G401 (cell line): ENCODE measurements around the gene FSTL3. TPM values are rescaled to one million over a fixed set of nuclear protein-coding genes. Genes with fewer than 3 reads are reported as not detected.

Experiments
- DNase-seq: peaks from one replicate; pipeline ENCODE4 v3.0.0-alpha.2; 2015; ENCODE audit warnings: low spot score
- in situ Hi-C: cut with HindIII; loops from 2 replicates; pipeline ENCODE4 v1.10.0; 2016; ENCODE audit warnings: low sequenced_read_pairs, mixed read lengths
- total RNA-seq: library from RNA; depleted of rRNA; stranded (reverse); fragments of >200 nt; shearing (Covaris generic); gene quantifications from 2 replicates; pipeline ENCODE4 v1.2.3, GENCODE V29; 2014

FSTL3 gene
- total RNA-seq, 1 experiment from 2014 or later: 26.0 TPM

- in situ Hi-C loops: no loop called here
- DNase-seq: no peak
Observed at GRCh38 chr19:644363-644762, 31.8 kb upstream of the FSTL3 start.

DNA sequence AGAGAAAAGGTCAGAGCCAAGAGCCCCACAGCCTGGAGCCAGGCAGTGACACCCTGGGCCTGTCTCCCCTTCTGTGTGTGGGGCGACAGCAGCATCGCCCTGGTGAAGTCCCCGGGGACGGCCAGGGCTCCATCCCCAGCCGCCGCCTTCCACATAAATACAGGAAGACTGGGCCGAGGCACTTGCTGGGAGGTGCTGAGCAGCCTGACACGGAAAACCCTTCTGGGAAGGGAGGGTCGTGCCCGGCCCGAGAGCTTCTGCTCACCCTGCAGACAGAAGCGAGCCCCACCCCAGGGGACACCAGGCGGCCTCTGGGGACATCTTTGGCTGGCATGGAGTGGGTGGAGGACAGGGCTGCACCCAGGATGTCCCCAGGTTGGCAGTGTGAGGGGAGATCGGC, 31.4 kb upstream of the FSTL3 start:
- no peak for DNase-seq
- in situ Hi-C loops: no loop called here

DNA sequence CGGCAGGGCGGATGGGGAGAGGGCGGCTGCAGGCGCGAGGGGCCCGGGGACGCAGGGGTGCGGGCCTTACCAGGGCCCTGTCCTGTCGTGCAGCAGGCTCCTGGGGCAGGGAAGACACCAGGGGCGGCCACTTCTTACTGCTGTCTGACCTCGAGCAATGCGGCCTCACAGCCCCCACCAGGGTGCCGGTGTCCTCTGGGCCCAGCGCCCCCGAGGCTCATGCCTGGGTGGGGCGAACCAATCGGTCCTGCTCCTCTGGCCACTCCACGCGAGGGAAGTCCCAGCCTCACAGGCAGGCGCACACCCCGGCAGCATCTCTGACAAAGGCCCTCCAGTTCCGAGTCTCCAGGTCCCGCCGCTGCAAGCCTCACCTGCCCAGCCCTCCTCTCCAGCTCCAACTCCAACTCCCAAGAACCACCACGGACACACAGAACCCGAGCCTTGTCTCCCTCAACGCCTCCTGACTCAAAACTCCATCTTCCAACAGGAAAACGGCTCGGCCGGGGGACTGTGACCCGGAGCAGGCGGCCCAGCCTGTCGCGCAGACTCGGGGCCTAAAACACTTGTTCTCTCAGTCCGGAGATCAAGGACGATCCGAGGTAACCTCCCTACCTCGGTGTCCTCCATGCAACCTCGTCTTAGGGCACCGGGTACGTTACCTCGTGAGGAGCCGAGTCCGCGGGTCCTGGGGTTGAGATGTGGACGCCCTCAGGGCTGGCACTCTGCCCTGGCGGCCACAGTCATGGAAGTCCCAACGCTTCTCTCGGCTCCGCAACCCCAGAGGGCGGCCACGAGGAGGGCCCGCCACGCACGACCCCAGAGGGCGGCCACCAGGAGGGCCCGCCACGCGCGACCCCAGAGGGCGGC, 30.0 kb upstream of the FSTL3 start:
- DNase-seq: no peak
- in situ Hi-C loops: no loop called here

GRCh38 chr19:646779-647565, 29.2 kb upstream of the FSTL3 start:
- DNase-seq: no peak
- in situ Hi-C loops: no loop called here

GRCh38 chr19:647566-648284, 28.5 kb upstream of the FSTL3 start:
- in situ Hi-C loops: no loop called here

GRCh38 chr19:648305-648704, 27.9 kb upstream of the FSTL3 start:
- no peak for DNase-seq
- in situ Hi-C loops: no loop called here

More at GRCh38 chr19:647566-648284, 28.5 kb upstream of the FSTL3 start:
- no peak for DNase-seq

DNA sequence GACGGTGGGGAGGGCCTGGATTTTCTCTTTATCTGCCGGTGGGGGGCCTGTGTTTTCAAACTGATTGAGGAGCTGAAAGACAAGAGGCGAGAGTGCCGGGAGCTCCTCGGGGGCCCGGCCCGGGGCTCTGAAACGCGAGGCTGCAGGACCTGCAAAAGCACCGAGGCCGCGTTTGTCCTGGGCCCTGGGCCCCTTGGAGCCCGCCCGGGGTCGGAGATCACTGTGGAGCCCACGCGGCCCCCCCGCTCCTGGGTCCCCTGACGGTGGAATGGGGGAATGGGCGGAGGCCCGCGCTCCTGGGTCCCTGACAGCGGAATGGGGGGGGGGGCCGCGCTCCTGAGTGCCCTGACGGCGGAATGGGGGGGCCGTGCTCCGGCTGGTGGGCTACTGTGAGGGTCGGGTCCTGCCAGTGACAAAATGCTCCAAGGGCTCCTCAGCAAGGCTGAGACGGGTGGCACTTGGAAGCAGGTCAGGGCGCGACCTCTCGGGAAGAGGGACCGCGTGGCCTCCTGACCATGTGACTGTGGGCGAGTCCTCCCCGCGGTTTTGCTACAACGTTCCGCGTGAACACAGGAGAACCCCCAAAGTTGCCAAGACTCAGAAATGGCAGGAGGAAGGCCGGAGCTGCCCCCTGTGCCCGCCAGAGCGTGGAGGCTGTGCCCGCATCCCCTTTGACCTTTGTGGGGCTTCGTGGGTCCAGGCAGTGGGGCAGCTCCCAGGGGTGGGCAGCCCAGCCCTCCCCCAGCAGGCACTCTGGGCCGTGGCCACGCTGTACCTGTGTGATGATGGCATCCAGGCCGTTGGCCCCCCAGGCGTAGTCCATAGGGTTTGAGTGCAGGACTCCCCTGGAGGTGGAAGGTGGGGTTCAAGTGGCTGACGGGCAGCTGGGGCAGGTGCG, 27.0 kb upstream of the FSTL3 start:
- in situ Hi-C loops: no loop called here
- DNase-seq: no peak

DNA sequence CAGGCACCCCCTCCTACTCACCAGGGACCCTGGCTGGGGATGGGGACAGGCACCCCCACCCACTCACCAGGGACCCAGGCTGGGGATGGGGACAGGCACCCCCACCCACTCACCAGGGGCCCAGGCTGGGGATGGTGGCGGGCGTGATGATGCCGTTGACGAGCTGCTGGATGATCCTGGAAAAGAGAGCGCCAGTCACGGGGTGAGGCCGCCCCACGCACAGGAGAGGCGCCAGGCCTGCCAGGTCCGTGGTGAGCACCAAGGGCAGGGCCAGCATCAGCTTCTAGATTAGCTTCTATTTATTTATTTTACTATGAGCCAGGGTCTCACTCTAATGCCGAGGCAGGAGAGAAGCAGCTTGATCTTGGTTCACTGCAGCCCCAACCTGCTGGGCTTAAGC, 26.1 kb upstream of the FSTL3 start:
- in situ Hi-C loops: no loop called here

DNA sequence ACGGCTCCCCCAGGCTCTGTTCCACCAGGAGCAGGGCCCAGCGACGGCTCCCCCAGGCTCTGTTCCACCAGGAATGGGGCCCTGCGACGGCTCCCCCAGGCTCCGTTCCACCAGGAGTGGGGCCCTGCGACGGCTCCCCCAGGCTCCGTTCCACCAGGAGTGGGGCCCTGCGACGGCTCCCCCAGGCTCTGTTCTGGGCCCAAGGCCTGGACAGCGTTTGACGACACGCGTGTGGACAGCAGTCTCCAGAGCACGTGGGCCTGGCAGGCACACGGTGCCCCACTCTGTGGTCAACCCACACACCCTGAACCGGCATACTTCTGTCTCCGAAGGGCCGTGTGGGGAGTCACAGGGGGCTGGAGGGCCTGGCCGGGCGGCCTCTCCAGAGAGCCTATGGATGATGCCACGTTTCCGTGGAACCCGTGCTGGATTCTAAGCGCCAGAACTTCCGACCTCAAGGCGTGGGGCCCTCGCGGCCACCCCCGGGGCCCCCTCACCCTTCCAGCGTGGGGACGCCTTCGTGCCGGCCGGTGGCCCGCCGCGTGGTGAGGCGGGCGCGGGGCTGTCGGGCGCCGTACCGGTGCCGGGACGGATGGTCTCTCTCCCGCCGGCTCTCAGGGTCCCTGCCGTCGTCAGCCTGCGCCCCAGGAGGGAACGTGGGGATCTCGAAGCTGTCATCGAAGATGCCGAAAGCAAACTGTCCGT, 24.9 kb upstream of the FSTL3 start:
- in situ Hi-C loops: no loop called here
- no peak for DNase-seq

More for the DNA sequence above, 26.1 kb upstream of the FSTL3 start:
- no peak for DNase-seq

GRCh38 chr19:651991-652390, 24.2 kb upstream of the FSTL3 start:
- in situ Hi-C loops: no loop called here
- no peak for DNase-seq

DNA sequence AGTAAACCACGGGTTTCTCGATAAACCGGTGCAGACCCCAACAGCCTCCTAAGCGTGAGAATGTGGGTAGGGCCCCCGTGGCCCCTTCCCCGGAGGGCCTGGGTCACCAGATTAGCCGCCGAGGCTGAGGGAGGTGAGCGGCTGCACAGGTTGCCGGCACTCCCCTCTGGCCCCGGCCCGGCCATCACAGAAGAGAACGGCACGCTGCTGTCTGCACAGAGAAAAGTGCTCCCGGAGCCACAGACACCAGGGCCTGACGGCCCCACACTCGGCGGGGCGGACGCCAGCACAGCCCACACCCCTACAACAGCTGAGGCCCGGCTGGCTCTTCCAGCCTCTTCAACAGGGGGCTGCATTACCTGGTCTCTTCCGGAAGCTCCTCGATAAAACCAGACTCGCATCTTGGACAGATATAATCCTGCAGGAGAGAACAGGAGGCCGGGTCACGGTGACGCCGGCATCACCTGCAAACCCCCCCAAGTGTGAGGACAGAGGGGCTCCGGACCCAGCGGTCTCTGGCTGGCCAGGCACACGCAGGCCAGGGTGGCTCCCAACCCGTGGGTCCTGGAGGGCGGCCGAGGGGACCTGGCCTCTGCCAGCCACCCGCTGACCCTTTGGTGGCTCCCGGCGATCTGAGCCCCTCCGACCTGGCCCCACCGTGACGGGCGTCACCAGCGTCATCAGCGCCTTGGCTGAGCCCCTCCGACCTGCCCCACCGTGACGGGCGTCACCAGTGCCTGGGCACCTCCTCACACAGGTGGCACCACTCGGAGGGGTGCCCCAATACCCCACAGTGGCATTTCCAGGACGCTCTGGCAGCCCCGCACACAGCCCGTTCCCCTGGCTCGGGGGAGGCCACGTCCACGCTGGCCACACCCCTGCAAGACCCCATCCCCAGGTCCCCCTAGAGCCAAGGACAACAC, 23.5 kb upstream of the FSTL3 start:
- no peak for DNase-seq
- in situ Hi-C loops: no loop called here

GRCh38 chr19:653425-653824, 22.8 kb upstream of the FSTL3 start:
- in situ Hi-C loops: no loop called here
- DNase-seq: no peak

GRCh38 chr19:655691-656090, 20.5 kb upstream of the FSTL3 start:
- in situ Hi-C loops: no loop called here
- DNase-seq: no peak

DNA sequence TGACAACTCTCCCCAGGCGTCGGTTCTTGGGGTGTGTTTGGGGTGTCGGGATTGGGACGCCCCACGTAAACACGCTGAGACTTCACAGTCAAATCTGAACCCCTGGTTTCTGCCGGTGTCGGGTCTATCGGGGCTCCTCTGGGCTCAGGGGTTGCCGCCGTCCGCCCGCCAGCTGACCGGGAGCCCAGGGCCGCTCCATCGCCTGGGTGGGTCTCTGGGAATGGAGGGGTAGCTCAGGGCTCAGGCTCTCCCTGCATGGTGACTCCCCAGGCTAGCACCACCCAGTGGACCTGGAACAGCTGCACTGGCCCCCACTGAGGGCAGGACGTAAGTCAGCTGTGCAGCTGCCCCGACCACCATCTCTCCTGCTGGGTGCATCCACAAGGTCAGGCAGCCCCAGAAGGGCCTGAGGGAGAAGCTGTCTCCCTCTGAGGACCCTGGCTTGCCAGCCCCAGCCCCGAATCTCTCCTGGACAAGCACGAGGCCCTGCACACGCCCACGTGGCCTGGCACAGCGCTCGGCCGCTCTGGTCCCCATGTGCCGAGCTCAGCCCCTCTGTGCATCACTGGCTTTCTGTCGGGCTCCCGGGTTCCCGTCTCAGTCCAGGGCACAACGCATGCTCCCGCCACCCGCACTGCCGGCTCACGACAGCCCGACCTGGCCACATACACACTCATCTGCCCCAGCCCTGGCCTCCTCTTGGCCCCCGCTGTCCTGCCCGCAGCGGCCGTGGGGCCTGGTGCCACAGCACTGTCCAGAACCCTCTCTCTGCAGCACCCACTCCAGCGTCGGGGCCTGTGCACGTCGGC, 19.2 kb upstream of the FSTL3 start:
- DNase-seq: no peak
- in situ Hi-C loops: no loop called here

GRCh38 chr19:657611-658010, 18.6 kb upstream of the FSTL3 start:
- in situ Hi-C loops: no loop called here
- no peak for DNase-seq

DNA sequence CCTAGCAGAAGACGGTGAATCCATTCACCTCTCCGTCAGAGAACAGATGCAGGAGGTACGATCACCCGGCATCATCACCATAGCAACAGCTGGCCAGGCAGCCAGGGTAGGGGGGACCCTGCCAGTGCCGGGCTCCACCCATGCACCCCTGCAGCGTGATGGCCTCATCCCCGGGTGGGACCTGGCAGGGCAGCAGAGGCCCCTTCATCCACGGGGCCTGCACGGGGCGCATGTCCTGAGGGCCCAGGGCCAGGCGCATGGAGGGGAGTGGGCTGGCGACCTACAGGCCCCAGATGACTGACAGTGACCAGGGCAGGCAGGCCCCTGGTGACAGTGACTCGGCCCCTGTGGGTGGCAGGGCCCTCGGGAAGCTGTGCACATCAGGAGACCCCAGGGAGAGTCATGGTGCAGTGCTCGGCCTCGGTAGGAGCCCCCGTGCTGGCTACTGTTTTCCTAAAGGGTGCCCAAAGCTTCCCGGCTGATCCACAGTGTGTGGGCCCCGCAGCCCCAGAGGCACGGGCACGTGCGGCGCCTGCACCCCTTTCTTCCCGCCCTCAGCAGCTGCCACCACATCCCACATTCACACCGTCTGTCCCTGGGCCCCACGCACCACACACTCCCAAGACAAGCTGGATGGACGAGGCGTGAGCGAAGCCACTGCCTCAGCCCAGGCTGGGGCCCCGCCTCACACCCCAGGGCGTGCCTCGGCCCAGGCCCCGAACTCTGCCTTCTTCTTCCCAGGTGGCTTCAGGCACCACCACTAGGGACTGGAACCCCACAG, 17.9 kb upstream of the FSTL3 start:
- DNase-seq: no peak
- in situ Hi-C loops: no loop called here
